GF-D8 (cell line): ENCODE results near the gene CILP2.

Experiments
- DNase-seq: peaks from one replicate; lab custom pipeline; 2025; lab: John Stamatoyannopoulos, UW

CILP2 gene, protein sequence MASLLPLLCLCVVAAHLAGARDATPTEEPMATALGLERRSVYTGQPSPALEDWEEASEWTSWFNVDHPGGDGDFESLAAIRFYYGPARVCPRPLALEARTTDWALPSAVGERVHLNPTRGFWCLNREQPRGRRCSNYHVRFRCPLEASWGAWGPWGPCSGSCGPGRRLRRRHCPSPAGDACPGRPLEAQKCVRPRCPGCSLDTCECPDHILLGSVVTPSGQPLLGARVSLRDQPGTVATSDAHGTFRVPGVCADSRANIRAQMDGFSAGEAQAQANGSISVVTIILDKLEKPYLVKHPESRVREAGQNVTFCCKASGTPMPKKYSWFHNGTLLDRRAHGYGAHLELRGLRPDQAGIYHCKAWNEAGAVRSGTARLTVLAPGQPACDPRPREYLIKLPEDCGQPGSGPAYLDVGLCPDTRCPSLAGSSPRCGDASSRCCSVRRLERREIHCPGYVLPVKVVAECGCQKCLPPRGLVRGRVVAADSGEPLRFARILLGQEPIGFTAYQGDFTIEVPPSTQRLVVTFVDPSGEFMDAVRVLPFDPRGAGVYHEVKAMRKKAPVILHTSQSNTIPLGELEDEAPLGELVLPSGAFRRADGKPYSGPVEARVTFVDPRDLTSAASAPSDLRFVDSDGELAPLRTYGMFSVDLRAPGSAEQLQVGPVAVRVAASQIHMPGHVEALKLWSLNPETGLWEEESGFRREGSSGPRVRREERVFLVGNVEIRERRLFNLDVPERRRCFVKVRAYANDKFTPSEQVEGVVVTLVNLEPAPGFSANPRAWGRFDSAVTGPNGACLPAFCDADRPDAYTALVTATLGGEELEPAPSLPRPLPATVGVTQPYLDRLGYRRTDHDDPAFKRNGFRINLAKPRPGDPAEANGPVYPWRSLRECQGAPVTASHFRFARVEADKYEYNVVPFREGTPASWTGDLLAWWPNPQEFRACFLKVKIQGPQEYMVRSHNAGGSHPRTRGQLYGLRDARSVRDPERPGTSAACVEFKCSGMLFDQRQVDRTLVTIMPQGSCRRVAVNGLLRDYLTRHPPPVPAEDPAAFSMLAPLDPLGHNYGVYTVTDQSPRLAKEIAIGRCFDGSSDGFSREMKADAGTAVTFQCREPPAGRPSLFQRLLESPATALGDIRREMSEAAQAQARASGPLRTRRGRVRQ

GRCh38 chr19:19538061-19538784, at the start of gene CILP2:
TSS of gene CILP2 (plus strand) at chr19:19538265. CDS start at chr19:19538350, 85 bp downstream.
- no peak for DNase-seq

DNA sequence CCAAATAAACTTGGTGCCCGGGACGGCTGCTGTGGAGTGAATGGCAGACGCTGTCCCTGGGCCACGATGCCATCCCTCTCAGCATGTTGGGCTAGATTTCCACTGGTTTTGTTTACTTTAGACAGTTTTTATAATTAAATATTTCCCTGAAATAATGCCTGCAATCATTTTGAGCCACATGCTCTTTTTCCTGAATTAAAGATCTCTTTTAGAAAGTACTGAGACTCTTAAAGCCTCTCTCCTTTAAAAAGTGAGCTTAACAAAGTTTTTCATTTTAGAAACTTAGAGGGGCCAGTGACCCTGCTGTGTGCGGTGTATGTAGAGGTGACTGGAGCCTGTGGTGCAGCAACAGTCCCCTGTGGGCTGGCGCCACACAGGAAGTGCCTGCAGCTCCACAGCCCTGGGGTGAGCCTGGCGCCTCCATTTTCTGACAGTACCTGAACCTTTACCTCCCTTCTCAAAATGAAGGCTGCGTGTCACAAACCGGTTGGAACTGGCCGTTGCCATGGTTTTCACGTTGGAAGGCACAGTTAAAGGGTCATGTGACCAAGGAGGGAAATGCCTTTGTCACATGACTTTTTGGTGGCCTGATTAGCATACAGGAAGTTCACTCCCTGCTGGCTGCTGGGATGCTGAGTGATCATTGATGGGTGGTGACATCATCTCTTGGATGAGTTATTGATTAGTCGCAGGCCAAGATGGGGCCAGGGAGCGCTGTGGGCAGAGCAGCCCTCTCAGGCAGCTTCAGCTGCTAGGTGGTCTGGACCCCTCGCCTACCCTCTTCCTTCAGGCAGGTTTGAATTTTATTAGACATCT, 49.0 kb upstream of the CILP2 start:
- peak; percentile 63 for DNase-seq

- DNase-seq, result no peak
Observed at GRCh38 chr19:19489804-19490204, 48.3 kb upstream of the CILP2 start.

GRCh38 chr19:19490214-19490968, 47.7 kb upstream of the CILP2 start:
- peak; percentile 30 for DNase-seq

DNA sequence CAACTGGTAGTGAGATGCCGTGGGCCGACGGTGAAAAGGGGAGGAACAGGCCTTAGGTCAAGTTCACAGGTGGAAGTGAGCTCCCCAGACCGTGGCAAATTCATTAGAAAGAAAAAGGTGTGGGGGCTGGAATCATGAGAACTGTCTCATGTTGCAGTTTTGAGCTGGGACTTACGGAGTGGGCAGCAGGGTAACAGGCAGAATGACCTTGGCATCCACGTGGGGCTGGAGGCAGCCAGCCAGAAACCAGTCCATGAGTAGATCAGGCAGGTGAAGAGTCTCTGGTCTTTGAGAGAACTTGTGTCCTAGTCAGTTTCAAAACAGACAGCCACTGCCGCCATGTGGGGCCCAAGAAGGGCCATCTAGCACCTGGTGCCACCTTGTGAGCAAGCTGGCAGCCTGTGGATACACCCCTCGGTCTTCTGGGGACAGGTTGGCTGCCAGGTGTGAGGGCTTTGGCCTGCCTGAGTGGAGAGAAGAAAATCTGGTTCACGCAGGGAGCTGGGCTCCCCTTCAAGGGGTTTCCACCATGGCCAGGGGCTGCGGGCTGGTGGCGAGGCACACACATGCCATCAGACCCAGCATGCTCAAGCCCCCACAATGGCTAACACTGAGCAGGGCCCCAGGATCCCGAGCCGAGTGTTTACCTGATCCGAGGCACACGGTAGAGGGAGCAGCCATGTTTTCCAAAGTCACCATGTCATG, 46.6 kb upstream of the CILP2 start:
- DNase-seq, result no peak

DNA sequence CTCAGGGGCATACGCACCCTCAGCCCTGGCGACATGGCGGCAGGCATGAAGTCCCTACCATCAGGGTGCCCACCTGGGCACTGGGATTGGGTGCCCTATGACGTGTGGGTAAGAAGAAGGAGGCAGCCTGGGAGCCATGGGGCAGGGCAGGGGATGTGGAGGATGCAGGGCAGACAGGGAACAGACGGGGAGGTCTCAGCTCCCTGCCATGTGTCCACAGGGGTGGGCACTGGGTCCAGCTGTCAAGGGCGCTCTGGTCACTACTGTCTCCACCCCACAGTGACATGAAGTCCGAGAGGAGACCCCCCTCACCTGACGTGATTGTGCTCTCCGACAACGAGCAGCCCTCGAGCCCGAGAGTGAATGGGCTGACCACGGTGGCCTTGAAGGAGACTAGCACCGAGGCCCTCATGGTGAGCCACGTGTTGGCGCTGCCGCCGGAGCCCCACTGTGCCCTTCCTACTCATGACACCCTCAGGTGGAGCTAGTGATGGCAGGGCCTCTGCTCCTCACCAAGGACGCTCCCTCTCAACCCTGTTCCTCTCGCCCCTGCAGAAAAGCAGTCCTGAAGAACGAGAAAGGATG, 45.9 kb upstream of the CILP2 start:
- no peak for DNase-seq

DNA sequence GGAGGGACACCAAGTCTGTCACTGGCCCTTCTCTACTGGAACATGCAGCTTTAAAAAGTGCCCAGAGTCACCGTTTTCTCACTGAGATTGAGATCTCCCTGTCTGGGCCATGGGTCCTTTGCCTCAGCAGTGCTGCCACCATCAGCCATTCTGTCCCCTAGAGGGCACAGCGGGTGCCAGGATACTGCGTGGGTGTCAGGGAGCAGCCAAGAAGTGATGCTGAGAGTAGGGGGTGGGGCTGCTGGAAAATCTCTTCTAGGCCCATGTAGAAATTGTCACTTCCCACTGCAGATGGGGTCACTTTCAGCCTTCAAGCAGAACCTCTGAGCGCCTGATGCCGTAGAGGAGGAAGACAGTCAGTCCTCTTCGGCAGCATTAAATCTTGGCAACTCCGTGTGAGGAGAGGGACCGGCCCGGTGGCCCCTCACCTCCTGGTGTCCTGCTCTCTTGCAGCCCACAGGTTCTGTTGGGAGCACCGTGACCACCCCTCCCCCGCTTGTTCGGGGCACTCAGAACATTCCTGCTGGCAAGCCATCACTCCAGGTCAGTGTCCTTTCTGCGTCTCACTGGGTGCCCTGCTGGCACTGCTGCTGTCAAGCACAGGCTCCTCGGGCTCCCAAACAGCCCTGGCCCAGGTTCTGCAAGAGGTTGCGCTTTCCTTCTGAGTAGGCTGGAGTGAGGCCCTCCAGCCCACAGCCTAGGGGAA, 44.1 kb upstream of the CILP2 start:
- DNase-seq, result no peak

DNA sequence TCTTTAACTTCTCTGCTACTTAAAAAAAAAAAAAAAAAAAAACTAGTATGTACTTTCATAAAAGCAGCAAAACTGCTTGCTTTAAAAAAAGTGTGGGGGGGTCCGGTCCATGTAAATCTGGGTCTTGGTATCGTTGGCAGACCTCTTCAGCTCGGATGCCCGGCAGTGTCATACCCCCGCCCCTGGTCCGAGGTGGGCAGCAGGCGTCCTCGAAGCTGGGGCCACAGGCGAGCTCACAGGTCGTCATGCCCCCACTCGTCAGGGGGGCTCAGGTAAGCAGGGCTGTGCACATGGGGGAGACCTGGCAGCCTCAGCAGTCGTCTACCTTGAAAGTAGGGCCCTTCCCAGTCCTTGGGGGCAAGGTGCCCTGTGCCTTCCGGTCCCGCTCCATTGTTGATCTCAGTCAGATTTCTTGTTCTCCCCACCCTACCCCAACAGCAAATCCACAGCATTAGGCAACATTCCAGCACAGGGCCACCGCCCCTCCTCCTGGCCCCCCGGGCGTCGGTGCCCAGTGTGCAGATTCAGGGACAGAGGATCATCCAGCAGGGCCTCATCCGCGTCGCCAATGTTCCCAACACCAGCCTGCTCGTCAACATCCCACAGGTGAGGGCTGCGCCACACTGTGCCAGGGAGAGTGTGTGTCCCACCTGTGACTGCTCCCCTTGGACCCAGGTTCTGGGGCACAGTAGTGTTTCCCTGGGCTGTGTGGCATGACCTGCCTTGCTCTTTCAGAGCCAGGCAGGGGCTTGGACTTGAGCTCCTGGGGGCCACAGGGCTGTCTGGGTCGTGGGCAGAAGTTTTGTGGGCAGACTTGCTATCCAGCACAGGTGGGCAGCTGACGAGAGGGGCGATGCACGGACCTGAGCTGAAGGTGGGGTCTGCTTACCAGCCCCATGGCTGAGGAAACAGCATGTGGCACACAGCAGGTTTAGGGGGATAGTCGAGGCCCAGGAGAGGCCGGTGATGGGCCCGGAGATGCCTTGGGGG, 42.2 kb upstream of the CILP2 start:
- no peak for DNase-seq

- DNase-seq, result no peak
Observed at GRCh38 chr19:19498255-19498991, 39.6 kb upstream of the CILP2 start.

DNA sequence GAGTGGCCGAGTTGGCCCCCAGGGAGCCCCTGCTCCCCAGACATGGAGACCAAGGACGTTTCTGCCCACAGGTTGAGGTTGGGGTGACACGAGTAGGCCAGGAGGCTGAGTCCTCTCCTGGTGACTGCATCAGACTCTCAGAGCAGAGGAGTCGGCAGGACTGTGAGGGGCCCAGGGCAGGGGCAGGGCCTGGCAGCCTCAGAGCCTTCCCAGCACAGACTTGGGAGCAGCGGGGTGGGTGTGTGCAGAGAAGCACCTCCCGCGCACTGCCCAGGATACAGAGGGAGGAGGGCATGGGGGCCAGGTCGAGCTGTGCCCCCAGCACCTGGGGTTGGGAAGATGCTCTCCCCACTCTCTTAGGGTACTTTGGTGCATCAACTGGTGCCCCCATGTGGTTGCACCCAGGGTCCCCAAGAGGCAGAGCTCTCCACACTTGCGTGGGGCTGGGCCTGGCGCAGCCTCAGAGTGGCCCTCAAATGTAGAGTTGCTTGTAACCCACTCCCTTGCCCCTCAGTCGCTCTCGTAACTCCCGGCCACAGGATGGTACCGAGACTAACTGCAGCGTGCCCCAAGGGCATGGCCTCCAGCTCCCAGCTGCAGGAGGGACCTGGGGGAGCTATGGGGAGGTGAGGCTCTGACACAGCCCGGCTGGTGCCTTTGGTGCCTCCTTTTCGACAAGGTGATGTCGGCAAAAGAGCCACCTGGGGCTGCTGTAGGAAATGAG, 38.6 kb upstream of the CILP2 start:
- no peak for DNase-seq

GRCh38 chr19:19500975-19501644, 37.0 kb upstream of the CILP2 start:
- no peak for DNase-seq

GRCh38 chr19:19501798-19502197, 36.3 kb upstream of the CILP2 start:
- no peak for DNase-seq

DNA sequence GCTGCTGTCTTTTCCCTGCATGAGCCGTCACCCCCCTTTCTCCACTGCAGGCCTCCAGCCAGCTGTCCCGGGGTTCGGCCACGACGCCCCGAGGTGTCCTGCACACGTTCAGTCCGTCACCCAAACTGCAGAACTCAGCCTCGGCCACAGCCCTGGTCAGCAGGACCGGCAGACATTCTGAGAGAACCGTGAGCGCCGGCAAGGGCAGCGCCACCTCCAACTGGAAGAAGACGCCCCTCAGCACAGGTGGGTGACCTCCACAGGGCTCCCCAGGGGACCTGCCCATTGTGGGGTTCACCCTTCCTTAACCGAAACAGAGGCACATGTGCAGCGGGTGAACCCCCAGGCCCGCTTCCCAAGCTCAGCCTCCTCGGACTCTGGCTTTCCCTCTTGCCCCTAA, 35.8 kb upstream of the CILP2 start:
- no peak for DNase-seq

DNA sequence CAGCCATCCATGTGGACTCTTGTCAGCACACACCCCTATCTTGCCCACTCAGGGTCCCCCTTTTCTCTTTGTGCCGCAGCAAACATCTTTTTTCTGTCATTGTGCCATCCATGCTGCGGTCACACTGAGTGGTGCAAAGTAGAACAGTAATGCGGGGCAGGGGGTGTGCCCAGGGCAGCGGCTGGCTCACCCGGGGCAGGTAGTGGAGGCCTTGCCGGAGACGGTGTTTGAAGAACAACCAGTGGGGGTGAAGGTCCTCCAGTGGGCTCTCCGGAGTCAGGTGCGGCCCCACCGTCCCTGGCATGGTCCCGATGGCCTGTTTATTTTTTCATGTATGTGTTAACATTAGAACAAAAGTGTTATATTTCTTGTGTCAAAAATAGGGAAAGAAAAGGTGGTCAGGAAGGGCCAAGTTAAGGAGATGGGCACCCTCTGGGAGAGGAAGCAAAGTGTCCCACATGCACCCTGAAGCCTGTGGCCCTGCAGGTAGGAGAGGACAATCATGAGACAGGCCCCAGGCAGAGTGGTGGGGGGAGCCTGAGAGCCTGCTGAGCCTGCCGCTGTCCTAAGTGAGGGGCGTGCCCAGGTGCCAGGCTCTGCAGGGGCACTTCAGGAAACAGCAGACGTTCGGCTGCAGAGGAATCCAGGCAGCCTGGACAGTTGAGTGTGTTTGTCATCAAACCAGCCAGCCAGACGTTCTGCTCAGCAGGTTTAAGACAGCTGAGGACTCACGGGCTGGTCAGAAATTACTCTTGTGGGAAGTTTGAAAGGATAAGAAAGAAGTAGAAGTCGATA, 35.1 kb upstream of the CILP2 start:
- no peak for DNase-seq
